ENCODE results near the gene XYLT1.
A peak's percentile ranks its signal among the peaks of the same experiment; 100 is the strongest.

XYLT1 gene

DNA sequence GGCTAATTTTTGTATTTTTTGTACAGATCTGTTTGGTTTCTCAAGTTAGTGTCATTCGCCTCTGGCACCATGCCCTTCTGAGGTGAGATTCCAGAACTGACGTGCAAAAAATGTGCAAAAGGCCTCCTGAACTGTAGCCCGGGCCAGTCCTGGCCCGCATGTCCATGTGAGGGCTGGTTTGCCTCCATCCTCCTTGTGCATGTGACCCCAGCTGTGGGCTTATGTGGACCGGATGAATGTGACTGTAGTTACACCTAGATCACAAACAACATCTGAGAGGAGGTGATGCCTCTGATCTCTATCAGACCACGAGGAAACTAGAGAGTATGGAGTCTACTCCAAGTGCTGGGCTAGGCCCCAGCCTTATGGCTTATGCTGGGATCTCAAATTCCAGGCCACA is 241.6 kb downstream of the XYLT1 start:
- in situ Hi-C loops (cut with MboI; ENCODE audit: low pct_unique_long_range_greater_than_20kb, low sequenced_read_pairs, unreplicated experiment), result no loop called here
- TF ChIP-seq, protein P1, sequence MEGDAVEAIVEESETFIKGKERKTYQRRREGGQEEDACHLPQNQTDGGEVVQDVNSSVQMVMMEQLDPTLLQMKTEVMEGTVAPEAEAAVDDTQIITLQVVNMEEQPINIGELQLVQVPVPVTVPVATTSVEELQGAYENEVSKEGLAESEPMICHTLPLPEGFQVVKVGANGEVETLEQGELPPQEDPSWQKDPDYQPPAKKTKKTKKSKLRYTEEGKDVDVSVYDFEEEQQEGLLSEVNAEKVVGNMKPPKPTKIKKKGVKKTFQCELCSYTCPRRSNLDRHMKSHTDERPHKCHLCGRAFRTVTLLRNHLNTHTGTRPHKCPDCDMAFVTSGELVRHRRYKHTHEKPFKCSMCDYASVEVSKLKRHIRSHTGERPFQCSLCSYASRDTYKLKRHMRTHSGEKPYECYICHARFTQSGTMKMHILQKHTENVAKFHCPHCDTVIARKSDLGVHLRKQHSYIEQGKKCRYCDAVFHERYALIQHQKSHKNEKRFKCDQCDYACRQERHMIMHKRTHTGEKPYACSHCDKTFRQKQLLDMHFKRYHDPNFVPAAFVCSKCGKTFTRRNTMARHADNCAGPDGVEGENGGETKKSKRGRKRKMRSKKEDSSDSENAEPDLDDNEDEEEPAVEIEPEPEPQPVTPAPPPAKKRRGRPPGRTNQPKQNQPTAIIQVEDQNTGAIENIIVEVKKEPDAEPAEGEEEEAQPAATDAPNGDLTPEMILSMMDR (IDR thresholded peaks at IDR 0.05; ENCODE audit: extremely low read depth, insufficient read depth, missing control alignments), result no peak
- DNase-seq (ENCODE audit: low spot score), result no peak

GRCh38 chr16:17228708-17229055 is 242.1 kb downstream of the XYLT1 start:
- TF ChIP-seq, protein P1 (IDR thresholded peaks at IDR 0.05; ENCODE audit: extremely low read depth, insufficient read depth, missing control alignments), result no peak
- in situ Hi-C loops (cut with MboI; ENCODE audit: low pct_unique_long_range_greater_than_20kb, low sequenced_read_pairs, unreplicated experiment), result no loop called here
- no peak for DNase-seq (ENCODE audit: low spot score)

DNA sequence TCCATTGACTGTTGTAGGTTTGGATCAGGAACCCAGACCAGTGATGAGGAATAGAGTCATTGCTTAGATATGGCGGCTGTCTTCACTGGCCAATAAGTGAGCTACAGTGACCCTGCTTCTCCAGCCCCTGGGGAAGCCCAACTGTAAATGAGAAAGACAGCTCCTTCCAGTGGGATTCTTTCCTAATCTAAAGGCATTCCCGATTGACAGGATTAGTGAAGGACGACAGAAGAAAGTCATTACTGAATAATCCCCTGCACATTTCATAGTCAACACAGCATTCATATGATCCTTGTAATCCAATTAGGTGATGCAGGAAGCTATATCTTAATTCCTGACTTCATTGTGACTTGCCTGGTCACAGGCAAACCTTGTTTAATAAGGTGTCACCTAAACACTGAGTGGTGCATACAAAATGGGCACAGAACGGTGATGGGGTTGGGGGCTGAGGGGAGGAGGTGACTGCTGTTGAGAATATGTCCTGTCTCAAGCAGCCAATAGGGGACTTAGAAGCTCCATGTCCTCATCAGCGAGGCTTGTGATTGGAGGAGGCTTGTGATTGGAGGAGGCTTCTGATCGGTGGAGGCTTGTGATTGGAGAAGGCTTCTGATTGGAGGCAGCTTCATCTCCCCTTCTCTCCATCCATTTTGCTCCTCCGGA is 242.6 kb downstream of the XYLT1 start:
- TF ChIP-seq, protein P1 (IDR thresholded peaks at IDR 0.05; ENCODE audit: extremely low read depth, insufficient read depth, missing control alignments), result no peak
- in situ Hi-C loops (cut with MboI; ENCODE audit: low pct_unique_long_range_greater_than_20kb, low sequenced_read_pairs, unreplicated experiment), result no loop called here
- no peak for DNase-seq (ENCODE audit: low spot score)

DNA sequence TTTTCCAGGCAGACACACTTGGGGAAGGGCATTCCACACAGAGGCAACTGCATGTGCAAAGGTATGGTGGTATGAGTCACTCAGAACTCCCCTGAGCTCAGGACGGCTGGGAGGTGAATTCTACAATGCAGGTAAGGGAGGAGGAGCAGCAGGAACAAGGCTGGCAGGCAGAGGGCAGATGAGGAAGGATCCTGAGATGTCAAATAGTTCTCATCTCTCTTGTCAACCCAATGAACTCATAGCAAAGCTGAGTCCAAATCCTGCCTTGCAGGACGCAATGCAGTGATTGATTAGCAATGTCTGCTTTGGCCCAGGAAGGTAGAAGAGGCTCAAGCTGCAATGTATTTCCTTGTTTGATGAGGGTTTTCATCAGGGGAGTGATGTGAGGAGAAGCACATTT is 243.5 kb downstream of the XYLT1 start:
- TF ChIP-seq, protein P1 (IDR thresholded peaks at IDR 0.05; ENCODE audit: extremely low read depth, insufficient read depth, missing control alignments), result no peak
- no peak for DNase-seq (ENCODE audit: low spot score)
- in situ Hi-C loops (cut with MboI; ENCODE audit: low pct_unique_long_range_greater_than_20kb, low sequenced_read_pairs, unreplicated experiment), result no loop called here

DNA sequence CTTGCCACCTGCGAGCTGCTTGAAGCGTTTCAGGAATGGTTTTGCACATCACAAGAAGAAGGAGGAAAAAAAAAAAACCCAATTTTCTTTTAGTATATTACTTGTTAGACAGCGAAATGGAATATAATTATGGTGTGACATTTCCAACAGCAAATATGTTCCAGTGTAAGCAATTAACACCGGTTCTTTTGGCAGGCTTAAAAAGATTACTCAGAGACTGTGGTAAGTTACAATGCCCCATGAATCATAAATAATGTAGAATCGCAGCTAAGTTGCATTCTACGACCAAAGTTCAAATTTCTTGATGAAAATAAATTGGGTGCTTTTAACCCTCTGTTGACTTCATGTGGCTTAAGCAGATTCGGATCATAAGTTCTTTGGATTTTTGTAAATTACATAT is 245.2 kb downstream of the XYLT1 start:
- DNase-seq (ENCODE audit: low spot score), result no peak
- in situ Hi-C loops (cut with MboI; ENCODE audit: low pct_unique_long_range_greater_than_20kb, low sequenced_read_pairs, unreplicated experiment), result no loop called here
- TF ChIP-seq, protein P1 (IDR thresholded peaks at IDR 0.05; ENCODE audit: extremely low read depth, insufficient read depth, missing control alignments), result no peak

- peak; percentile 24 for DNase-seq (ENCODE audit: low spot score)
- TF ChIP-seq, protein P1 (IDR thresholded peaks at IDR 0.05; ENCODE audit: extremely low read depth, insufficient read depth, missing control alignments), result no peak
- in situ Hi-C loops (cut with MboI; ENCODE audit: low pct_unique_long_range_greater_than_20kb, low sequenced_read_pairs, unreplicated experiment), result loop anchor here (25.0 kb wide), 1 partner anchor 363 kb away; no protein-coding TSS in a partner anchor
These were observed 245.9 kb downstream of the XYLT1 start for GRCh38 chr16:17224879-17225281.

Data from GM13977 (cell line).